HEK293 (cell line): ENCODE results near the gene CYP4F22.

Source experiments
- CTCF ChIA-PET: fragments of 350-600 bp; formaldehyde crosslinking; extraction: SDS; loops from one replicate; lab custom pipeline; 2021; ENCODE audit warnings: antibody characterized with exemption; lab: Yijun Ruan, JAX
- POLR2A ChIA-PET: fragments of 300-600 bp; formaldehyde crosslinking; extraction: SDS; loops from one replicate; lab custom pipeline; 2020; ENCODE audit warnings: antibody characterized with exemption, inconsistent platforms; lab: Yijun Ruan, JAX
- H3K27ac ChIP-seq: fragments of 200-500 bp; sonication (Bioruptor generic); 2 replicates; pipeline ENCODE4 v1.5.1; 2014; ENCODE audit warnings: low read depth, low read length, control low read depth, inconsistent platforms; ENCODE audit errors: extremely low read depth
- H3K36me3 ChIP-seq, 2 experiments: fragments of 200-500 bp in 1 of 2; sonication (Bioruptor generic) in 1 of 2; 1 replicate in 1 of 2; 2 replicates in 1 of 2; pipeline ENCODE4 v1.5.1; 2014 to 2017; ENCODE audit warnings: inconsistent platforms in 2 of 2, low read length in 2 of 2; ENCODE audit not compliant: control insufficient read depth in 2 of 2, insufficient read depth in 1 of 2
- H3K4me1 ChIP-seq: fragments of 200-500 bp; sonication (Bioruptor generic); 2 replicates; pipeline ENCODE4 v1.5.1; 2014; ENCODE audit warnings: mild to moderate bottlenecking, low read length, inconsistent platforms; ENCODE audit not compliant: control insufficient read depth, insufficient read depth
- H3K4me3 ChIP-seq: 2 replicates; pipeline ENCODE4 v1.5.1; 2011; ENCODE audit warnings: low read depth, mild to moderate bottlenecking, control low read depth, low read length, moderate library complexity
- H3K9me3 ChIP-seq: fragments of 200-500 bp; sonication (Bioruptor generic); 2 replicates; pipeline ENCODE4 v1.5.1; 2014; ENCODE audit warnings: low read depth, low read length, inconsistent platforms; ENCODE audit not compliant: control insufficient read depth, insufficient read depth
- KLF8 ChIP-seq: fragments of 450-650 bp; formaldehyde crosslinking; IDR thresholded peaks from 2 replicates; pipeline ENCODE4 v1.5.1; 2016; ENCODE audit warnings: missing biosample characterization, missing genetic modification characterization
- MEIS1 ChIP-seq: sonication (generic); formaldehyde crosslinking; IDR thresholded peaks from 2 replicates; pipeline ENCODE4 v1.8.1; 2022; ENCODE audit warnings: missing genetic modification reagents, mild to moderate bottlenecking, borderline replicate concordance
- PRDM1 ChIP-seq: fragments of 450-650 bp; formaldehyde crosslinking; IDR thresholded peaks from 2 replicates; pipeline ENCODE4; 2016; ENCODE audit warnings: missing biosample characterization, missing genetic modification characterization
- SALL2 ChIP-seq: fragments of 450-650 bp; formaldehyde crosslinking; IDR thresholded peaks from 2 replicates; pipeline ENCODE4 v1.5.0; 2017; ENCODE audit warnings: missing biosample characterization, mild to moderate bottlenecking, missing genetic modification characterization, borderline replicate concordance
- SP2 ChIP-seq: fragments of 450-650 bp; formaldehyde crosslinking; IDR thresholded peaks from 2 replicates; pipeline ENCODE4 v1.5.1; 2016; ENCODE audit warnings: missing biosample characterization, missing genetic modification characterization
- SP7 ChIP-seq: fragments of 450-650 bp; formaldehyde crosslinking; IDR thresholded peaks from 2 replicates; pipeline ENCODE4 v1.5.1; 2016; ENCODE audit warnings: missing biosample characterization, missing genetic modification characterization
- ZFHX2 ChIP-seq: fragments of 450-650 bp; formaldehyde crosslinking; conservative IDR thresholded peaks from 2 replicates; pipeline ENCODE4 v1.5.1; 2016; ENCODE audit warnings: missing biosample characterization, missing genetic modification characterization
- ZNF23 ChIP-seq: fragments of 450-650 bp; formaldehyde crosslinking; IDR thresholded peaks from 2 replicates; pipeline ENCODE4 v1.5.1; 2016; ENCODE audit warnings: missing biosample characterization, missing genetic modification characterization, borderline replicate concordance
- ZNF335 ChIP-seq: fragments of 450-650 bp; formaldehyde crosslinking; conservative IDR thresholded peaks from 2 replicates; pipeline ENCODE4 v1.5.1; 2016; ENCODE audit warnings: missing biosample characterization, missing genetic modification characterization
- ZNF433 ChIP-seq: fragments of 450-650 bp; formaldehyde crosslinking; IDR thresholded peaks from 2 replicates; pipeline ENCODE4 v1.5.1; 2016; ENCODE audit warnings: missing biosample characterization, missing genetic modification characterization, low read depth
- ZNF514 ChIP-seq: fragments of 450-650 bp; formaldehyde crosslinking; IDR thresholded peaks from 2 replicates; pipeline ENCODE4 v1.5.1; 2016; ENCODE audit warnings: missing biosample characterization, missing genetic modification characterization
- ZNF544 ChIP-seq: fragments of 450-650 bp; formaldehyde crosslinking; IDR thresholded peaks from 2 replicates; pipeline ENCODE4 v1.5.0; 2017; ENCODE audit warnings: missing biosample characterization, missing genetic modification characterization
- ZNF548 ChIP-seq: fragments of 450-650 bp; formaldehyde crosslinking; IDR thresholded peaks from 2 replicates; pipeline ENCODE4 v1.5.1; 2016; ENCODE audit warnings: missing biosample characterization, missing genetic modification characterization
- ZNF677 ChIP-seq: fragments of 450-650 bp; IDR thresholded peaks from 2 replicates; pipeline ENCODE4 v1.5.0; 2018; ENCODE audit warnings: missing biosample characterization, mild to moderate bottlenecking, missing genetic modification characterization, moderate library complexity
- ZNF785 ChIP-seq: fragments of 450-650 bp; formaldehyde crosslinking; IDR thresholded peaks from 2 replicates; pipeline ENCODE4 v1.5.1; 2016; ENCODE audit warnings: missing biosample characterization, missing genetic modification characterization
- ZNF837 ChIP-seq: fragments of 450-650 bp; formaldehyde crosslinking; IDR thresholded peaks from 2 replicates; pipeline ENCODE4 v1.5.1; 2016; ENCODE audit warnings: missing biosample characterization, missing genetic modification characterization
- ZNF843 ChIP-seq: fragments of 450-650 bp; formaldehyde crosslinking; IDR thresholded peaks from 2 replicates; pipeline ENCODE4 v1.5.1; 2016; ENCODE audit warnings: missing biosample characterization, missing genetic modification characterization
- TF ChIP-seq, protein P1 (sequence below): fragments of 450-650 bp; formaldehyde crosslinking; IDR thresholded peaks from 2 replicates; pipeline ENCODE4 v1.5.1; 2016; ENCODE audit warnings: missing biosample characterization, missing genetic modification characterization
- TF ChIP-seq, protein P2 (sequence below): fragments of 450-650 bp; formaldehyde crosslinking; IDR thresholded peaks from 2 replicates; pipeline ENCODE4 v1.5.1; 2016; ENCODE audit warnings: missing biosample characterization, missing genetic modification characterization
- TF ChIP-seq, protein P3 (sequence below): fragments of 450-650 bp; formaldehyde crosslinking; optimal IDR thresholded peaks from 2 replicates; pipeline ENCODE3; 2016; ENCODE audit warnings: missing biosample characterization, mild to moderate bottlenecking, missing genetic modification characterization
- TF ChIP-seq, protein P4 (sequence below): fragments of 450-650 bp; formaldehyde crosslinking; IDR thresholded peaks from 2 replicates; pipeline ENCODE4 v1.5.1; 2016; ENCODE audit warnings: missing biosample characterization, missing genetic modification characterization

Gene CYP4F22

DNA sequence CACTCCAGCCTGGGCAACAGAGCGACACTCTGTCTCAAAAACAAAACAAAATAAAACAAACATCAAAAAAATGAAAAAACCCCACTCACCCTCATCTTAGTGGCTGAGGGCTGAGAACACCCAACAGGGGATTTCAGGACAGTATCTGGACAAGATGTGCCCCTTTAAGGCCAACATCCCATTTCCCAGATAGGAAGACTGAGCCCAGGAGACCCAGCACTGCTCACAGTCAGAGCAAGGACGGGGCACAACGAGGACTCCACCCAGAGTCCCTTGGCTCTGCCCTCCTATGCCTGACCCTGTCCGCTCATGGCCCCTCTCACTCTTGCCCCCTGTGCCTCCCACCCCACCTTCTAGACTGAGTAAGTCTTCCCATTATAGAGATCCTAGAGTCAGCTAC is 53.8 kb downstream of the CYP4F22 start:
- Histone ChIP-seq H3K36me3 (no peaks in the 10 kb centered on the region), H3K4me1 (peaks cover 3% of the 10 kb centered on the region; the same call in 1 of the 2 replicates)
- TF ChIP-seq SP2 (tag by site-specific recombination) (no peak), ZNF548 (tag by site-specific recombination) (no peak), ZNF23 (tag by site-specific recombination) (no peak), ZNF677 (tag by site-specific recombination) (no peak), ZNF335 (no peak), ZNF837 (tag by site-specific recombination) (no peak), KLF8 (tag by site-specific recombination) (no peak), ZFHX2 (tag by site-specific recombination) (no peak), ZNF514 (no peak), ZNF843 (tag by site-specific recombination) (no peak), SALL2 (no peak), MEIS1 (CRISPR knock-in tag) (no peak)
- TF ChIP-seq, protein P1, sequence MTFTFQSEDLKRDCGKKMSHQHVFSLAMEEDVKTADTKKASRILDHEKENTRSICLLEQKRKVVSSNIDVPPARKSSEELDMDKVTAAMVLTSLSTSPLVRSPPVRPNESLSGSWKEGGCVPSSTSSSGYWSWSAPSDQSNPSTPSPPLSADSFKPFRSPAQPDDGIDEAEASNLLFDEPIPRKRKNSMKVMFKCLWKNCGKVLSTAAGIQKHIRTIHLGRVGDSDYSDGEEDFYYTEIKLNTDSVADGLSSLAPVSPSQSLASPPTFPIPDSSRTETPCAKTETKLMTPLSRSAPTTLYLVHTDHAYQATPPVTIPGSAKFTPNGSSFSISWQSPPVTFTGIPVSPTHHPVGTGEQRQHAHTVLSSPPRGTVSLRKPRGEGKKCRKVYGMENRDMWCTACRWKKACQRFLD (tag by site-specific recombination) = no peak
- TF ChIP-seq, protein P2, sequence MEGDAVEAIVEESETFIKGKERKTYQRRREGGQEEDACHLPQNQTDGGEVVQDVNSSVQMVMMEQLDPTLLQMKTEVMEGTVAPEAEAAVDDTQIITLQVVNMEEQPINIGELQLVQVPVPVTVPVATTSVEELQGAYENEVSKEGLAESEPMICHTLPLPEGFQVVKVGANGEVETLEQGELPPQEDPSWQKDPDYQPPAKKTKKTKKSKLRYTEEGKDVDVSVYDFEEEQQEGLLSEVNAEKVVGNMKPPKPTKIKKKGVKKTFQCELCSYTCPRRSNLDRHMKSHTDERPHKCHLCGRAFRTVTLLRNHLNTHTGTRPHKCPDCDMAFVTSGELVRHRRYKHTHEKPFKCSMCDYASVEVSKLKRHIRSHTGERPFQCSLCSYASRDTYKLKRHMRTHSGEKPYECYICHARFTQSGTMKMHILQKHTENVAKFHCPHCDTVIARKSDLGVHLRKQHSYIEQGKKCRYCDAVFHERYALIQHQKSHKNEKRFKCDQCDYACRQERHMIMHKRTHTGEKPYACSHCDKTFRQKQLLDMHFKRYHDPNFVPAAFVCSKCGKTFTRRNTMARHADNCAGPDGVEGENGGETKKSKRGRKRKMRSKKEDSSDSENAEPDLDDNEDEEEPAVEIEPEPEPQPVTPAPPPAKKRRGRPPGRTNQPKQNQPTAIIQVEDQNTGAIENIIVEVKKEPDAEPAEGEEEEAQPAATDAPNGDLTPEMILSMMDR (tag by site-specific recombination) = no peak
- TF ChIP-seq, protein P3, sequence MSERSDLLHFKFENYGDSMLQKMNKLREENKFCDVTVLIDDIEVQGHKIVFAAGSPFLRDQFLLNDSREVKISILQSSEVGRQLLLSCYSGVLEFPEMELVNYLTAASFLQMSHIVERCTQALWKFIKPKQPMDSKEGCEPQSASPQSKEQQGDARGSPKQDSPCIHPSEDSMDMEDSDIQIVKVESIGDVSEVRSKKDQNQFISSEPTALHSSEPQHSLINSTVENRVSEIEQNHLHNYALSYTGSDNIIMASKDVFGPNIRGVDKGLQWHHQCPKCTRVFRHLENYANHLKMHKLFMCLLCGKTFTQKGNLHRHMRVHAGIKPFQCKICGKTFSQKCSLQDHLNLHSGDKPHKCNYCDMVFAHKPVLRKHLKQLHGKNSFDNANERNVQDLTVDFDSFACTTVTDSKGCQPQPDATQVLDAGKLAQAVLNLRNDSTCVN (tag by site-specific recombination) = no peak
- TF ChIP-seq, protein P4, sequence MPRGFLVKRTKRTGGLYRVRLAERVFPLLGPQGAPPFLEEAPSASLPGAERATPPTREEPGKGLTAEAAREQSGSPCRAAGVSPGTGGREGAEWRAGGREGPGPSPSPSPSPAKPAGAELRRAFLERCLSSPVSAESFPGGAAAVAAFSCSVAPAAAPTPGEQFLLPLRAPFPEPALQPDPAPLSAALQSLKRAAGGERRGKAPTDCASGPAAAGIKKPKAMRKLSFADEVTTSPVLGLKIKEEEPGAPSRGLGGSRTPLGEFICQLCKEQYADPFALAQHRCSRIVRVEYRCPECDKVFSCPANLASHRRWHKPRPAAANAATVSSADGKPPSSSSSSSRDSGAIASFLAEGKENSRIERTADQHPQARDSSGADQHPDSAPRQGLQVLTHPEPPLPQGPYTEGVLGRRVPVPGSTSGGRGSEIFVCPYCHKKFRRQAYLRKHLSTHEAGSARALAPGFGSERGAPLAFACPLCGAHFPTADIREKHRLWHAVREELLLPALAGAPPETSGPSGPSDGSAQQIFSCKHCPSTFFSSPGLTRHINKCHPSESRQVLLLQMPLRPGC (tag by site-specific recombination) = no peak
- TF ChIP-seq, all 188 proteins: peak for 0
- no peak overlapping the region for H3K27ac ChIP-seq
- CTCF ChIA-PET = interaction anchor here (0.6 to 3.2 kb wide), 2 partner anchors 449 to 470 kb away, joined by 3 to 11 read pairs; no protein-coding TSS in a partner anchor
- no peak overlapping the region for H3K4me3 ChIP-seq
- POLR2A ChIA-PET = interaction anchor here (0.6 kb wide), 1 partner anchor 465 kb away, joined by 5 read pairs; no protein-coding TSS in a partner anchor
- H3K9me3 ChIP-seq = no peaks in the 10 kb centered on the region

GRCh38 chr19:15562861-15563260 is 54.5 kb downstream of the CYP4F22 start:
- H3K36me3 ChIP-seq = no peaks in the 10 kb centered on the region
- no peak overlapping the region for H3K4me3 ChIP-seq
- CTCF ChIA-PET = interaction anchor here (0.6 kb wide), 1 partner anchor 450 kb away, joined by 3 read pairs; no protein-coding TSS in a partner anchor
- peaks cover 3% of the 10 kb centered on the region; the same call in 1 of the 2 replicates for H3K4me1 ChIP-seq
- H3K9me3 ChIP-seq = no peaks in the 10 kb centered on the region
- TF ChIP-seq ZNF785 (tag by site-specific recombination) = no peak
- no peak for TF ChIP-seq PRDM1 (tag by site-specific recombination)
- TF ChIP-seq SP7 (tag by site-specific recombination) = no peak
- TF ChIP-seq ZNF544 (tag by site-specific recombination) = no peak
- TF ChIP-seq ZNF433 = no peak
- no peak overlapping the region for H3K27ac ChIP-seq
- POLR2A ChIA-PET = interaction anchor here (1.1 kb wide), 1 partner anchor 144 kb away, joined by 4 read pairs; the partner anchor contains the start of gene AKAP8L
